ENCODE measurements around the gene MPND. TPM values are rescaled to one million over a fixed set of nuclear protein-coding genes. Genes with fewer than 3 reads are reported as not detected.

MPND gene
- total RNA-seq, 1 experiment from 2014 or later: 37.0 TPM

DNA sequence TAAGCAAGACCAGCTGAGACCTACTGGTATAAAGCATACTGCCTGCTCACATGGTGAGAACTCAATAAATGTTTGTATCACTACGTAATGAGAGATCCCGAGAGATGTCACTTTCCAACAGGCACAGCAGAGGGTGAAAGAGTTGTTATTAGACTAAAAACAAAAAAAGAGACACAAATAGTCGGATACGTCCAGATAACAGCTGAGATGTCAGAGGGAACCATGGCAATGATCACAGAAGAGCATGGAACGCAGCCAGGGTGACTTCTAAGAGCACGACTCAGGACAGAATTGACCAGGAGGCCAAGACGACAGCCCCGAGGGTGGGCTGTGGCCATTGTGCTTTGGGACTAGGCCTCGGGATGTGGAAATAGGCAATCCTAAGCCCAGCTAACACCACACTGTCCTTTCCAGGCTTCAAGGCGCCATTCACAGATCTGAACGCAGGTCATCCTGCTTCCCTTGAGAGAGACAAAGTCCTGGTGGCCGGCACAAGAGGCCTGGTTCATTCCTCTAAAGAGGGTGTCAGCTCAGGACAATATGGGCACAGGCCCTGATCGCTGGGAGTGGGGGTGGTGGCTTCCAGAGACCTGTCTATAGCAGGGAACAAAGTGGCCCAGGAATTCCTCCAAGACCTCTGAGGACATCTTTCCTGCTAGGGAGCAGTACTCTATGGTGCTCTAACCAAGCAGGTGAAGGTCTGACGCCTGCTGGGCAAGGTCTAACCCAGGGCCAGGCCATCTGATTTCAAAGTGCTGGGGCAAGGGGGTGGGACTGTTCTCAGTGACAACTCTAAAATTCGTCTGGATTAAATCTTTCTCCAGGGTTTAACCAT is 53.8 kb downstream of the MPND start:
- H3K27me3 ChIP-seq (ENCODE audit: insufficient read depth, low read length): no peaks in the 10 kb centered on the region
- TF ChIP-seq, protein P1, sequence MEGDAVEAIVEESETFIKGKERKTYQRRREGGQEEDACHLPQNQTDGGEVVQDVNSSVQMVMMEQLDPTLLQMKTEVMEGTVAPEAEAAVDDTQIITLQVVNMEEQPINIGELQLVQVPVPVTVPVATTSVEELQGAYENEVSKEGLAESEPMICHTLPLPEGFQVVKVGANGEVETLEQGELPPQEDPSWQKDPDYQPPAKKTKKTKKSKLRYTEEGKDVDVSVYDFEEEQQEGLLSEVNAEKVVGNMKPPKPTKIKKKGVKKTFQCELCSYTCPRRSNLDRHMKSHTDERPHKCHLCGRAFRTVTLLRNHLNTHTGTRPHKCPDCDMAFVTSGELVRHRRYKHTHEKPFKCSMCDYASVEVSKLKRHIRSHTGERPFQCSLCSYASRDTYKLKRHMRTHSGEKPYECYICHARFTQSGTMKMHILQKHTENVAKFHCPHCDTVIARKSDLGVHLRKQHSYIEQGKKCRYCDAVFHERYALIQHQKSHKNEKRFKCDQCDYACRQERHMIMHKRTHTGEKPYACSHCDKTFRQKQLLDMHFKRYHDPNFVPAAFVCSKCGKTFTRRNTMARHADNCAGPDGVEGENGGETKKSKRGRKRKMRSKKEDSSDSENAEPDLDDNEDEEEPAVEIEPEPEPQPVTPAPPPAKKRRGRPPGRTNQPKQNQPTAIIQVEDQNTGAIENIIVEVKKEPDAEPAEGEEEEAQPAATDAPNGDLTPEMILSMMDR (conservative IDR thresholded peaks at IDR 0.05): no peak
- no peak overlapping the region for H3K27ac Mint-ChIP-seq
- peaks cover 5% of the 10 kb centered on the region for H3K23me2 ChIP-seq (ENCODE audit: insufficient read length, low read depth, low read length, poor library complexity, severe bottlenecking)
- H2BK20ac ChIP-seq (ENCODE audit: low read depth, low read length, poor library complexity, severe bottlenecking): no peak overlapping the region
- no peak overlapping the region for H4K91ac ChIP-seq (ENCODE audit: insufficient read length, low read depth, low read length)
- H3K36me3 Mint-ChIP-seq (ENCODE audit: insufficient read depth in 1 of 3, low read depth in 3 of 3): peaks cover 6 to 25% (median 23%) of the 10 kb centered on the region in 3 experiments; a peak in 6 of 7 replicates
- no peaks in the 10 kb centered on the region for H4K20me1 ChIP-seq (ENCODE audit: control insufficient read depth, insufficient read depth, insufficient read length)
- peaks cover 22% of the 10 kb centered on the region; the same call in 1 of the 2 replicates for H3K79me2 ChIP-seq (ENCODE audit: insufficient read depth, low read length)
- H4K8ac ChIP-seq (replicated peaks; ENCODE audit: insufficient read length, low read depth, low read length): no peak overlapping the region
- H2AK5ac ChIP-seq (ENCODE audit: insufficient read length, low read length): no peak overlapping the region
- H3T11ph ChIP-seq (ENCODE audit: low read length): no peak overlapping the region
- H3K18ac ChIP-seq (ENCODE audit: insufficient read length, low read depth, low read length): no peak overlapping the region
- no CpG with 5 or more reads among the region's 15 CpGs for WGBS (ENCODE audit: extremely low coverage, insufficient read length, low lambda C conversion rate)
- H3K4ac ChIP-seq (ENCODE audit: low read depth, low read length): no peak overlapping the region
- H3K4me1 Mint-ChIP-seq: peaks cover 43 to 50% of the 10 kb centered on the region in 2 experiments
- H2AFZ ChIP-seq (ENCODE audit: low read length): no peak overlapping the region
- H4K5ac ChIP-seq (ENCODE audit: insufficient read length, low read depth, low read length): no peak overlapping the region
- no peak overlapping the region for H2BK15ac ChIP-seq (ENCODE audit: low read depth, low read length)
- H2BK5ac ChIP-seq (ENCODE audit: insufficient read length, low read length): no peak overlapping the region
- no peak for DNase-seq
- no peak overlapping the region for H3K9ac ChIP-seq (ENCODE audit: extremely low read depth, insufficient read length, low read length)
- H3K14ac ChIP-seq (ENCODE audit: insufficient read depth, low read length): no peak overlapping the region
- no peak overlapping the region for H3K4me3 Mint-ChIP-seq
- H3K4me2 ChIP-seq (ENCODE audit: insufficient read depth, insufficient read length, low read length): no peak overlapping the region
- no peaks in the 10 kb centered on the region; the same call in 1 of the 2 replicates for H3K4me1 ChIP-seq (ENCODE audit: insufficient read depth, low read length)
- no peaks in the 10 kb centered on the region for H3K9me3 ChIP-seq (ENCODE audit: control insufficient read depth, low read depth, low read length)
- no peak overlapping the region for H2BK12ac ChIP-seq (ENCODE audit: insufficient read length, low read depth, low read length)
- no peaks in the 10 kb centered on the region; the same call in 1 of the 2 replicates for H3K27me3 Mint-ChIP-seq (ENCODE audit: low read depth)
- H3K23ac ChIP-seq (ENCODE audit: insufficient read length, low read depth, low read length): no peak overlapping the region
- H2BK120ac ChIP-seq (ENCODE audit: low read depth, low read length, poor library complexity, severe bottlenecking): no peak overlapping the region
- no peak overlapping the region for H3K56ac ChIP-seq (ENCODE audit: insufficient read length, low read depth, low read length)
- H3K79me1 ChIP-seq (ENCODE audit: insufficient read depth, low read depth, low read length, poor library complexity, severe bottlenecking): peaks cover 18% of the 10 kb centered on the region
- no peaks in the 10 kb centered on the region for H3K9me3 Mint-ChIP-seq
- no peak overlapping the region for H3K27ac ChIP-seq (ENCODE audit: insufficient read length, low read depth, low read length)

Measured in H9 (cell line).